ENCODE measurements around the gene ARHGEF38. TPM values are rescaled to one million over a fixed set of nuclear protein-coding genes. Genes with fewer than 3 reads are reported as not detected.

ARHGEF38 gene
- total RNA-seq, 1 donor from 2014 or later = 0.69 TPM

DNA sequence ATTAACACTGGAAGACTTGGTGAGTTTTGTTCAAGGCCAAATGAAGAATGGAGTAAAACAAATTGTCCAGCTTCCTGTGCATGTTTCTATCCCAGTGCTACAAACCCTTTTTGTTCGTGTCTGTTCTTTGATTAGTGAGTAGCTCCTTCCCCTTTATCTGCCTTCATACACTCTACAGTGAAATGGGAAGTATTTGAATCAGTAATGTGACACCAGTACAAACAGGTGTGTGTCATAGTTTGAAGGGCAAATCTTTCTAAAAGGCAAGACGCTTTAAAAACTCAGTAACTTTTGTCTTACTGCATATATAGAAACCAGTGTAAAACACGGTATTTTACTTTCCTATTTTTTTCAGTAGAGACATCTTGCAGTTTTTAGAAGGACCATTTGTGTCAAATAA lies 5.9 kb downstream of the ARHGEF38 start:
- Mint-ChIP-seq H3K9me3 (no peaks in the 10 kb centered on the region), H3K36me3 (no peaks in the 10 kb centered on the region), H3K27ac (no peak overlapping the region), H3K4me3 (no peak overlapping the region), H3K4me1 (peaks cover 57% of the 10 kb centered on the region), H3K27me3 (ENCODE audit: low read depth) (peaks cover 2% of the 10 kb centered on the region)
- TF ChIP-seq, protein P1, sequence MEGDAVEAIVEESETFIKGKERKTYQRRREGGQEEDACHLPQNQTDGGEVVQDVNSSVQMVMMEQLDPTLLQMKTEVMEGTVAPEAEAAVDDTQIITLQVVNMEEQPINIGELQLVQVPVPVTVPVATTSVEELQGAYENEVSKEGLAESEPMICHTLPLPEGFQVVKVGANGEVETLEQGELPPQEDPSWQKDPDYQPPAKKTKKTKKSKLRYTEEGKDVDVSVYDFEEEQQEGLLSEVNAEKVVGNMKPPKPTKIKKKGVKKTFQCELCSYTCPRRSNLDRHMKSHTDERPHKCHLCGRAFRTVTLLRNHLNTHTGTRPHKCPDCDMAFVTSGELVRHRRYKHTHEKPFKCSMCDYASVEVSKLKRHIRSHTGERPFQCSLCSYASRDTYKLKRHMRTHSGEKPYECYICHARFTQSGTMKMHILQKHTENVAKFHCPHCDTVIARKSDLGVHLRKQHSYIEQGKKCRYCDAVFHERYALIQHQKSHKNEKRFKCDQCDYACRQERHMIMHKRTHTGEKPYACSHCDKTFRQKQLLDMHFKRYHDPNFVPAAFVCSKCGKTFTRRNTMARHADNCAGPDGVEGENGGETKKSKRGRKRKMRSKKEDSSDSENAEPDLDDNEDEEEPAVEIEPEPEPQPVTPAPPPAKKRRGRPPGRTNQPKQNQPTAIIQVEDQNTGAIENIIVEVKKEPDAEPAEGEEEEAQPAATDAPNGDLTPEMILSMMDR (IDR thresholded peaks at IDR 0.05; ENCODE audit: unreplicated experiment) = no peak
- no peak for DNase-seq (ENCODE audit: low spot score in 2 of 2, unreplicated experiment in 2 of 2)

- H3K4me3 Mint-ChIP-seq = no peak overlapping the region
- H3K36me3 Mint-ChIP-seq = no peaks in the 10 kb centered on the region
- H3K27me3 Mint-ChIP-seq (ENCODE audit: low read depth) = peaks cover 2% of the 10 kb centered on the region
- H3K27ac Mint-ChIP-seq = no peak overlapping the region
- peaks cover 64% of the 10 kb centered on the region for H3K4me1 Mint-ChIP-seq
- DNase-seq (ENCODE audit: low spot score in 2 of 2, unreplicated experiment in 2 of 2) = no peak
- TF ChIP-seq, protein P1 (IDR thresholded peaks at IDR 0.05; ENCODE audit: unreplicated experiment) = no peak
- no peaks in the 10 kb centered on the region for H3K9me3 Mint-ChIP-seq
These were observed 8.0 kb downstream of the ARHGEF38 start for GRCh38 chr4:105560421-105560848.

- H3K4me3 Mint-ChIP-seq = no peak overlapping the region
- H3K27me3 Mint-ChIP-seq (ENCODE audit: low read depth) = no peaks in the 10 kb centered on the region
- no peaks in the 10 kb centered on the region for H3K36me3 Mint-ChIP-seq
- TF ChIP-seq, protein P1 (IDR thresholded peaks at IDR 0.05; ENCODE audit: unreplicated experiment) = no peak
- H3K27ac Mint-ChIP-seq = no peak overlapping the region
- peaks cover 56% of the 10 kb centered on the region for H3K4me1 Mint-ChIP-seq
- DNase-seq (ENCODE audit: low spot score in 2 of 2, unreplicated experiment in 2 of 2) = no peak
- H3K9me3 Mint-ChIP-seq = no peaks in the 10 kb centered on the region
These were observed 10.9 kb downstream of the ARHGEF38 start for GRCh38 chr4:105563352-105563751.

DNA sequence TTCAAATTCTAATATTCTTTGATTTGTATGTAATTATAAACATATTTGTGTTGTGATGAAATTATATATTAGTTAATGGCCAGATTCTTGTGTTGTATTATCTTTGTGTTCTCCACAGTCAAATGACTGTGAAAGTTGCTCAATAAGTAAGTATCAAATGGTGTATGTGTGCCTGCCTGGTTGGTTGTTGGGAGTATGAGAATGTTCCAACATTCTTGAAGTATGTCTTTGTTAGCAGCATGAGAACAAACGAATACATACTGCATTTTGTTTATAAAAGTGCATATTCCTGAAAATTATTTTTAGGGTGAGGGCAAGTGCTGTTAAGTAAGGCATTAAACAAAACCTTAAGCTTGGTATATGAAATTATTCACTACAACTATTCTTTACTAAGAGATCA lies 16.2 kb downstream of the ARHGEF38 start:
- Mint-ChIP-seq H3K36me3 (no peaks in the 10 kb centered on the region), H3K4me3 (no peak overlapping the region), H3K9me3 (no peaks in the 10 kb centered on the region), H3K27ac (peak overlapping the region; percentile 5), H3K4me1 (peaks cover 34% of the 10 kb centered on the region), H3K27me3 (ENCODE audit: low read depth) (no peaks in the 10 kb centered on the region)
- TF ChIP-seq, protein P1 (IDR thresholded peaks at IDR 0.05; ENCODE audit: unreplicated experiment) = no peak
- no peak for DNase-seq (ENCODE audit: low spot score in 2 of 2, unreplicated experiment in 2 of 2)

- Mint-ChIP-seq H3K4me3 (no peak overlapping the region), H3K9me3 (no peaks in the 10 kb centered on the region), H3K27ac (no peak overlapping the region), H3K27me3 (ENCODE audit: low read depth) (no peaks in the 10 kb centered on the region), H3K4me1 (peaks cover 29% of the 10 kb centered on the region), H3K36me3 (no peaks in the 10 kb centered on the region)
- TF ChIP-seq, protein P1 (IDR thresholded peaks at IDR 0.05; ENCODE audit: unreplicated experiment) = no peak
- DNase-seq (ENCODE audit: low spot score in 2 of 2, unreplicated experiment in 2 of 2) = no peak
These were observed 16.8 kb downstream of the ARHGEF38 start for GRCh38 chr4:105569057-105569865.
